GM12875 (cell line): ENCODE results near the gene ANXA11.

Experiments used
- H3K4me3 ChIP-seq: one replicate; pipeline ENCODE4 v1.5.1; 2011; ENCODE audit warnings: low read depth, low read length, control low read depth
- CTCF ChIP-seq: IDR thresholded peaks from 2 replicates; pipeline ENCODE4 v1.5.1; 2011; ENCODE audit warnings: low read depth, mild to moderate bottlenecking, control low read depth, inconsistent platforms, low read length, moderate library complexity, borderline replicate concordance; ENCODE audit not compliant: insufficient read depth

The ANXA11 gene

DNA sequence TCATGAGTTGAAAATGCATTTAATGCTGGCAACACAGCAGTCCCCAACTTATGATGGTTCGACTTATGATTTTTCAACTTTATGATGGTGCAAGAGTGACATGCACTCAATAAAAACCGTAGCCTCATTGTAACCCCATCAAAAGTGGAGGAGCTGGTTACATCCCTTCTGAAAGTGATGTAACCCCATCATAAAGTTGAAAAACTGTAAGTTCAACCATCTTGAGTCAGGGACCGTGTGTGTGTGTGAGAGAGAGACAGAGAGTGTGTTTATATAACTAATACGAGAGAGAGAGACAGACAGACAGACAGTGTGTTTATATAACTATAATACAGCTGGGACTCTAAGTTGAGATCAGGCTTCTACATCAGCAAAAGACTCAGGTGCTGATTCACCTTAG, 21.0 kb downstream of the ANXA11 start:
- no peak overlapping the region for H3K4me3 ChIP-seq
- no peak for TF ChIP-seq CTCF

DNA sequence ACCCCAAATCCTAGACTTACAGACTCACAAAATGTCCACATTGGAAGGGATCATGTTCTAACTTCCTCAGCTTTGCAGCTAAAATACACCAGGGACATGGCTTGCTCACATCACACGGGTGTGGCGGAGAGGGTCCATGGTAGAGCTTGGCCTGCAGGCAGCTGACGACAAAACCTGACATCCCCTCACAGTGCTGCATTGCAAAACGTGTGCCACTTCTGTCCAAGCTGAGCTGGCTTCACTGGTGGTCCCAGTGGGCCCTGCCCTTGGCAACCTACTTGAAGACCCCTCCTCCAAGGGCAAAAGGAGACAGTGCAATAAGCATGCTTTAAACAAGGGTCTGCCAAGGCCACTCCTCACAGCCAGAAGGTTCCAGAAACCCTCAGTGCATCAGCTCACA, 21.9 kb downstream of the ANXA11 start:
- no peak overlapping the region for H3K4me3 ChIP-seq
- no peak for TF ChIP-seq CTCF

DNA sequence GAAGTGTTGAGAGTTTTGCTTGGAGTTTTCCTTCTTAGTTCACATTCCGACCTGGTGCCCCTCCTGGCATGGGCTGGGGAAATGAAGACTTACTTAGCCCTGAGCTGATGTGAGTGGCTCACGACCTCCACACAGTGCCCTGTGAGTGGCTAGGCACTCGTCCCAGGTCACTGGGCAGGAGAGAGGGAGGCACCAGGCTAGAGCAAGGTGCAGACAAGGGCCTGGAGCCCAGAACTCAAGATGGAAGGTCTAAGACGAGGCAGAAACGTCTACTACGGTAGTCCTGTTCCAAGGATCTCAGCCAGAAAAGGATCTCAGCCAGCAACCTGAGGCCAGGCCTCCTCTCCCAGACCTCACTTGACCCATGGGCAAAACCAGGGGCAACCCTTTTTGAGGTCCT, 22.4 kb downstream of the ANXA11 start:
- H3K4me3 ChIP-seq, result no peak overlapping the region
- TF ChIP-seq CTCF, result no peak

DNA sequence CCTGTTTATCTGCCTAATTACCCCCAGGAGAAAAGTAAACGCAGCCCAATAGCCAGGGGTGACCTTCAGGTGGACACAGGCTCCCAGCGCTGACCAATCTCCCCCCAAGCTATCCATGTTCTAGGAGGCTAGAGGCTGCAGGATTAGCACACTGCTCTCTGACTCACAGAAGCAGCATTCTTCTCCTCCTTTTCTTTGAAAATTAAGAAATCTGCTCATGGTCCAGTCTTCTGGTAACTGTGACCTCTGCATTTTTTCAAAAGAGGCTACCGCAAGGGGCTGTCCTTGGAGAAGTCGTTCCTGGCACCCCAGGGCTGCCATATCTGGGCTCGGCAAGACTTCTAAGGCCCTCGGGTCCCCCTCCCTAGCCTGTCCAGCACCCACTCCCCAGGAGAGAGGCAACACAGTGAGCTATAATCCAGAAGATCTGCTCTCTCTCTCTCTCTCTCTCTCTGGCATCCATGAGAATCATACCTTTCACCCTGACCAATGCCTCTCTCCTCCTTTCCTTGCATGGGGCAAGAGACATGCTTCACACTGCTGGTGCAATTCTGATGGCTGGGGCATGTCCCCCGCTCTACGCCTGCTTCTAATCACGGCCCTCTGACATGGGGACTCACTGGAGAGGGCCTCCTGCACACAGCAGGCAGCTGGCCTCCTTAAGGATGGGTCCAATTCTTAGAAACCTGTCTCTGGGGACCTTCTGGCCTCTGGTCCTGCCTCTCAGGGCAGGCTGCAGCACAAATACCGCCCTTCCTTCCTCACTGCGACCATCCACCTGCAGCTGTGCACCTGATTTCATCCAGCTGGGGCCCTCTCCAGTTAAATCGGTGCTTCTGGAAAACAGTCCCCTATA, 27.3 kb downstream of the ANXA11 start:
- H3K4me3 ChIP-seq, result no peak overlapping the region
- no peak for TF ChIP-seq CTCF

- no peak overlapping the region for H3K4me3 ChIP-seq
- TF ChIP-seq CTCF, result no peak
These were observed 28.8 kb downstream of the ANXA11 start for GRCh38 chr10:80176526-80176925.

- TF ChIP-seq CTCF, result no peak
- H3K4me3 ChIP-seq, result no peak overlapping the region
These were observed 30.5 kb downstream of the ANXA11 start for GRCh38 chr10:80174641-80175395.
